ENCODE measurements around the gene DMRT2.

DMRT2 gene

DNA sequence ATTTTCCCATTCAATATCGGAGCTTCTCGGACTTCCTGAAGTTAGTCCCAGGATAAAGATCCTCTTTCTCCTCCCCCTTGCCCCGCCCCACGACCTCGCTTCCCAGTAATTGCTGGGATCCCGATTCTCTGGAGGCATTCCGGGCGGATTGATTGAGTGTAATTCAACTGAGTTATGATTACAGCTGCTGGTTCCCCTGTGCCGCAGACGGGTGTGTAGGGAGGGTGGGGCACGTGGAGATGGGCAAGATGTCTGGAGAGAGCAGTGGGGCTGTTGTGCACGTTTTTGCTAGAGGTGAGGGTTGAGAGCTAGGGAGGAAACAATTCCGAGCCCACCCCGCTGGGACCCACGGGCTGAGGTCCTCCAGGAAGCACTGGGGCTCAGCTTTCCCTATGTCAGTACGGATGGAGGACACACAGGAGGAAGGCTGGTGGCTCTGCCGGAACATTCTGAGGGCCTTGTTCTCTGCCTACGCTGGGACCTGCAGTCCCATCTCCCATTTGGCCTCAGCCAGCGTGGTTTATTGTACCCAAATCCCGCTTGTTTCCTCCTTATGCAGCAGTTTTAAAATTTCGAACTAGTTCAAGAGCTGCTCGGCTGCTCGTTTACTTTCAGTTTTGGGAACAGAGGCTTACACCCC is 2.4 kb upstream of the DMRT2 start:
- H3K27ac ChIP-seq: no peak overlapping the region
- TF ChIP-seq ZFX (IDR thresholded peaks at IDR 0.05): no peak
- TF ChIP-seq, protein P1, sequence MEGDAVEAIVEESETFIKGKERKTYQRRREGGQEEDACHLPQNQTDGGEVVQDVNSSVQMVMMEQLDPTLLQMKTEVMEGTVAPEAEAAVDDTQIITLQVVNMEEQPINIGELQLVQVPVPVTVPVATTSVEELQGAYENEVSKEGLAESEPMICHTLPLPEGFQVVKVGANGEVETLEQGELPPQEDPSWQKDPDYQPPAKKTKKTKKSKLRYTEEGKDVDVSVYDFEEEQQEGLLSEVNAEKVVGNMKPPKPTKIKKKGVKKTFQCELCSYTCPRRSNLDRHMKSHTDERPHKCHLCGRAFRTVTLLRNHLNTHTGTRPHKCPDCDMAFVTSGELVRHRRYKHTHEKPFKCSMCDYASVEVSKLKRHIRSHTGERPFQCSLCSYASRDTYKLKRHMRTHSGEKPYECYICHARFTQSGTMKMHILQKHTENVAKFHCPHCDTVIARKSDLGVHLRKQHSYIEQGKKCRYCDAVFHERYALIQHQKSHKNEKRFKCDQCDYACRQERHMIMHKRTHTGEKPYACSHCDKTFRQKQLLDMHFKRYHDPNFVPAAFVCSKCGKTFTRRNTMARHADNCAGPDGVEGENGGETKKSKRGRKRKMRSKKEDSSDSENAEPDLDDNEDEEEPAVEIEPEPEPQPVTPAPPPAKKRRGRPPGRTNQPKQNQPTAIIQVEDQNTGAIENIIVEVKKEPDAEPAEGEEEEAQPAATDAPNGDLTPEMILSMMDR (conservative IDR thresholded peaks at IDR 0.05): no peak

DNA sequence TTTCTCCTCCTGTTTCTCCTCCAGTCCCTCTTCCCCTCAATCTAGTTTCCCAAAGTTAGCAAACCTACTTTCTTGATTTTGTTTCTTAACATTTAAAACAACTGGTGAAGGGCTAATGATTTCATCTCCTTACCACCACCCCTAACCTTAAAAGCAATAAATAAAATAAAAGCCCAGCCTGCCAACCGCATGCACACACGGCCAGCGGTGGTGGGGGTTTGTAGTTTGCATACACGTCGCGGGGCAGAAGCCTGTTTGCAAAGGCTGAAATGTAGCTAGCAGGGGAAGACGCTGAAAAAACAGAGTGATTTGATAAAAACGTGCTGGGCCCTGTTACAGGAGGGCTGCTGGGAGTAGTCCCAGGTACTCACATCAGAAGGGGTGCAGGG is 1.9 kb upstream of the DMRT2 start:
- H3K27ac ChIP-seq: no peak overlapping the region
- TF ChIP-seq, protein P1 (conservative IDR thresholded peaks at IDR 0.05): no peak
- no peak for TF ChIP-seq ZFX (IDR thresholded peaks at IDR 0.05)

DNA sequence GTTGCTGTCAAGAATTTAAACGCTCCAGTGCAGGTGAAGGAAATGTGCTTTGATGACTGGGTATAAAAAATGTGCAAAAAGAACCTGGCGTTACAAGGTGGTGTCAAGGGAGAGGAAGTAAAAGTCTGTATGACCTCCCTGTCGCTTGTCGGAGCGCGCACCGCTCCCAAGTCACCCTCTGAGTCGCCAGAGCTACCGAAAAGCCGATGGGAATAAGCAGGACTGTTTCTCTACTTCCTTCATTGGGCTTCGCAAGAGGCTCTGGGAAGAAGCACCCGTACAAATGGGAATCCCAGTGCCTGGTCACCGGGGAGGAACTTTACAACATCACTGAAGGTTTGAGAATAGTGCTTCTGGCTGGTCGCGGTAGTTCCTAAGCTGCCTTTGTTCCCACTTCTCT is 1.3 kb upstream of the DMRT2 start:
- TF ChIP-seq, protein P1 (conservative IDR thresholded peaks at IDR 0.05): no peak
- TF ChIP-seq ZFX (IDR thresholded peaks at IDR 0.05): no peak
- no peak overlapping the region for H3K27ac ChIP-seq

DNA sequence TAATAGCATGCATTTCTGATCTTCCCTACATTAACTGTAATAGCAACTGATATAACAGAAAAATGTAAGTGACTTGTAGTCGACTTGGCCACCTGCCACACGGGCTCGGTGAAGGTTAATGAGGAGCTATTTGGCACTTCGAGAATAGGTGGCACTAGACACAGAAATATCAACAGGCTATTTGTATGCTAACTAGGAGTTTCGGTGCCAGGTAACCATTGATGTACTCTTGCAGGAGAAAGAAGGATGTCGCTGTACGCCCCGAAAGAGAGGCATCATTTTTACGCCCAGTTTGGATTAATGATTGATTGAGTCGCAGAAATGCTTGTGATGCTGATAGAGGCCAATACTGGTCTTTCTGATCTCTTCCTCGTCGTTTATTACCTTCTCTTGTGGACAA is 516 bp upstream of the DMRT2 start:
- TF ChIP-seq, protein P1 (conservative IDR thresholded peaks at IDR 0.05): no peak
- no peak for TF ChIP-seq ZFX (IDR thresholded peaks at IDR 0.05)

DNA sequence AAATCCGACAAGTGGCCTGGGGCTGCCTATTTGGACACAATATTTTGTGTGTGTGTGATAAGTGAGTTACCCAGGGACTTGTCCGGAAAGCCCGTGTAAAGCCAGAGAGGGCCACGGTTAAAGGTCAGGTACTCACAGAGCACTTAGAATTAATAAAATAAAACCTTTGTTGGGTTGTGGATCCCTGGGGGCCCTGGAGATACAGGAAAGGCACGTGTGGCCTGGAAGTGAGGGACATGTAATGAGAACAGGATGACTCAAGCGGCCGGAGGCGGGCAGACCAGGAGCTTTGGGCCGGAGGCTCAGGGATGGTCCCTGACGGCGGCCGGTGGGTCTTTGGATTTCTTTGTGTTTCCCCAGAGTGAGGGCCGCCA is 1.0 kb downstream of the DMRT2 start:
- no peak overlapping the region for H3K27ac ChIP-seq
- no peak for TF ChIP-seq ZFX (IDR thresholded peaks at IDR 0.05)
- TF ChIP-seq, protein P1 (conservative IDR thresholded peaks at IDR 0.05): no peak

More for the DNA sequence above, 516 bp upstream of the DMRT2 start:
- H3K27ac ChIP-seq: no peak overlapping the region

DNA sequence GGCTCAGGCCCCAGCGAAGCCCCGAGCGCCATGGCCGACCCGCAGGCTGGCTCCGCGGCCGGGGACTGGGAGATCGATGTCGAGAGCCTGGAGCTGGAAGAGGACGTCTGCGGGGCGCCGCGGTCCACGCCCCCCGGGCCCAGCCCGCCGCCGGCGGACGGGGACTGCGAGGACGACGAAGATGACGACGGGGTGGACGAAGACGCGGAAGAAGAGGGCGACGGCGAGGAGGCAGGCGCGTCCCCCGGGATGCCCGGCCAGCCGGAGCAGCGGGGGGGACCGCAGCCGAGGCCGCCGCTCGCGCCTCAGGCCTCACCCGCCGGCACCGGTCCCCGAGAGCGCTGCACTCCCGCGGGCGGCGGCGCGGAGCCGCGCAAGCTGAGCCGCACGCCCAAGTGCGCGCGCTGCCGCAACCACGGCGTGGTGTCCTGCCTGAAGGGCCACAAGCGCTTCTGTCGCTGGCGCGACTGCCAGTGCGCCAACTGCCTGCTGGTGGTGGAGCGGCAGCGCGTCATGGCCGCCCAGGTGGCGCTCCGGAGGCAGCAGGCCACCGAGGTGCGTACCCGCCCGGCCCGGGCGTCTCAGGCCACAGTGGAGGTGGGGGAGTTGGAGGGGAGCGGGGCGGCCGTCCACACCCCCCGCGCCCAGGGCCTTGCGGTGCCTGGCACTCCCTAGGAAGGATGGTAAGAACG is 1.6 kb downstream of the DMRT2 start:
- TF ChIP-seq ZFX (IDR thresholded peaks at IDR 0.05): no peak
- TF ChIP-seq, protein P1 (conservative IDR thresholded peaks at IDR 0.05): no peak
- no peak overlapping the region for H3K27ac ChIP-seq

DNA sequence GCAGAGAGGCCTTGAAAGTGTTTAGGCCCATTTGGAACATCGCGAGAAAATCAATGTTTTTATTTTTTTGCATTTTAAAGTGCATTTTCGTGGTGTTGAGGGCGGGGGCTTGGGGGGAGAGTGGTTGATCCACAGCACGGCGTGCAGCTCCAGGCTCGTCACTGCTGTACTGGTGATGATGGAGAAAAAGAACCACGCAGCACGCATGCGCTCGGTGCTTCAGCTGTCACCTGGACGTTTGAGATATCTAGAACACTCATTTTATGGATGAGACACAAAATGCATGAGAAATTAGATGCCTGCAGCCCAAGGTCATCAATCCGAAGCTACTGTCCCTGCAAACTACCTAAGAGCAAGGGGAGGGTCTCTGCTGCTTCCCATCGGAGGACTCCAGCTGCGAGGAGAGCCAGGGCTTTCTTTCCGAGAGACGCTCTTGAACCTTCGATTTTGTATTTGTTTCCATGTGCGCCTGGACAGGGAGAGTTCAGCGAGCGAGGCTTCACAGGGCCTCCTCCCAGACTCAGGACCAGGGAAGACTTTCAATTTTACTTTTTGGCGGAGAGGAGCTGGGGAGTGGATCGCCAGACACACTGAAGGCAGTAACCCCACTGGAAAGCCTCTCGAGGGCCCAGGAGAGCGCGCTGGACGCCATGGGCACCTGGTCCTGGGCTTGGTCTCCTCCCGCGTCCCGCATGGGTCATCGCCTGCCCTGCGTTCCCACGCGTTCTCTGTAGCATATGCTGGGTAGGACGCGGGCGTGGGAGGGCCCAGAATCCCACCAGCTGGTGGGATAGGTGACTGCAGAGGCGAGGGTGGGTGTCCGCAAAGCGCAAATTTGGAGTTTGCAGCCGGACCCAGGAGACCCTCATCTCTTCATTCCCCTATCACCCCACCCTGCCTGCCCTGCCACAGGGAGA is 2.5 kb downstream of the DMRT2 start:
- TF ChIP-seq, protein P1 (conservative IDR thresholded peaks at IDR 0.05): no peak
- TF ChIP-seq ZFX (IDR thresholded peaks at IDR 0.05): no peak

More for the DNA sequence above, 2.5 kb downstream of the DMRT2 start:
- H3K27ac ChIP-seq: no peak overlapping the region
